GM19397 (cell line): ENCODE measurements around the gene CPEB1.
"Not testable (repeated sequence)": the region's sequence is repeated elsewhere in the genome, so short reads cannot be mapped to it uniquely, and the experiment has no call there.

Experiments used
- ATAC-seq: cut with Tn5 transposase; IDR thresholded peaks from one replicate; pipeline ENCODE4 v1.9.1; 2021; ENCODE audit warnings: mild to moderate bottlenecking, moderate library complexity; ENCODE audit not compliant: unreplicated experiment

Gene CPEB1

GRCh38 chr15:82548700-82549099 is 98.5 kb downstream of the CPEB1 start:
- no peak for ATAC-seq

GRCh38 chr15:82545478-82545877 is 101.7 kb downstream of the CPEB1 start:
- no peak for ATAC-seq

DNA sequence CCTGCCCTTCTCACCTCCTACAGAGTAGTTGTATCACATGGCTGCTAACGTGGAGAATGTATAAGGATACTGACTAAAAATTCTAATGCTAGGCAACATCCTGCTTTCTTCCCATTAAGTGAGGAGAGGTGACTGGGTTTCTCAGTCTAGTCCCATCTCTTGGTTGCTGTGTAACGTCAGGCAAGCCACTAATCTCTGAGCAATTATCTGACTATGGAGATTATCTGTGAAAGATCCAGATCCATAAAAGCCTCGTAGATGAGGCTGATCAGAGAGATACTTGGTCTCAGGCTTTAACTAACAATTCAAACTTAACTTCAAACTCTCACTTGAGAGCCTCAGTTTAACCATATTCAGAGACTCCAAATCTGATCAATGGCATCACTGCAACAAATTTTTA is 102.2 kb downstream of the CPEB1 start:
- ATAC-seq: no peak

DNA sequence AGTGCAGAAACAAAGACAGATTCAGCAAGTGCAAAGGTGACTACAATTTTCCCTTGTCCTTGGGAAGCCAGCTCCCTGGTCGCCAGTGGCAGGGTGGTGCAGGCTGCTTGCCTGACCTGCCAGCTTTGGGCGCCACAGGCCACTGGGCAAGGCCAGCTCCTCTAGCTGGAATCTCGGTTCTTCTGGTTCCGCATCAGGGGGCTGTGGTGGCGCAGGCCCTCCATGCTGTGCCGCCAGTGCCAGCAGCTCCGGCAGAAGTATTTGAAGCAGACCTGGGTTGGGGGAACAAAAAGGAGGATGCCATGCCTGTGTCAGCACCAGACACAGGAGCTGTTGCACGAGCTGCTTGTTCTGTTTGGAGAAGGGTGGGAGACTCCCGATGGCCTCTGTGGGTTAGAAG is 102.7 kb downstream of the CPEB1 start:
- no peak for ATAC-seq

GRCh38 chr15:82543160-82543559 is 104.0 kb downstream of the CPEB1 start:
- ATAC-seq: no peak

DNA sequence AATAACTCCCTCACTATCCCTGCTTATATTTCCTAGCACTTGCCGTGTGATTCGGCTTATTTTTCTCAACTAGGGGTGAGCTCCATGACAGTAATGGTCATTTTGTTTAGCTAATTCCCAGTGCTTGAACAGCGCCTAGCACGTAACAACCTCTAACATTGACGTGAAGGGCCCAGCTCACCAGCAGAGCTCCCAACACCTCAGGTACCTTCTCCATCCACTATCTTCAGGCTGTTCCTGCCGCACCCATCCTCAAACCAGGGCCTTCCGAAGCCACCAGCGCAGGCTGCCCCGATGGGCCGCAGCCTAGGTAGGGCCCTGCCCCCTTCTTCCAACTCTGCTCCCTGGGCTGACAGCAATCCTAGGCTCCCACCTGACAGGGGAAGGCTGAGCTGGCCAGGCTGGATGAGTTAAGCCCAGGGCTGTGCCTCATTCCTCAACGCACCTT is 106.2 kb downstream of the CPEB1 start:
- ATAC-seq: no peak

DNA sequence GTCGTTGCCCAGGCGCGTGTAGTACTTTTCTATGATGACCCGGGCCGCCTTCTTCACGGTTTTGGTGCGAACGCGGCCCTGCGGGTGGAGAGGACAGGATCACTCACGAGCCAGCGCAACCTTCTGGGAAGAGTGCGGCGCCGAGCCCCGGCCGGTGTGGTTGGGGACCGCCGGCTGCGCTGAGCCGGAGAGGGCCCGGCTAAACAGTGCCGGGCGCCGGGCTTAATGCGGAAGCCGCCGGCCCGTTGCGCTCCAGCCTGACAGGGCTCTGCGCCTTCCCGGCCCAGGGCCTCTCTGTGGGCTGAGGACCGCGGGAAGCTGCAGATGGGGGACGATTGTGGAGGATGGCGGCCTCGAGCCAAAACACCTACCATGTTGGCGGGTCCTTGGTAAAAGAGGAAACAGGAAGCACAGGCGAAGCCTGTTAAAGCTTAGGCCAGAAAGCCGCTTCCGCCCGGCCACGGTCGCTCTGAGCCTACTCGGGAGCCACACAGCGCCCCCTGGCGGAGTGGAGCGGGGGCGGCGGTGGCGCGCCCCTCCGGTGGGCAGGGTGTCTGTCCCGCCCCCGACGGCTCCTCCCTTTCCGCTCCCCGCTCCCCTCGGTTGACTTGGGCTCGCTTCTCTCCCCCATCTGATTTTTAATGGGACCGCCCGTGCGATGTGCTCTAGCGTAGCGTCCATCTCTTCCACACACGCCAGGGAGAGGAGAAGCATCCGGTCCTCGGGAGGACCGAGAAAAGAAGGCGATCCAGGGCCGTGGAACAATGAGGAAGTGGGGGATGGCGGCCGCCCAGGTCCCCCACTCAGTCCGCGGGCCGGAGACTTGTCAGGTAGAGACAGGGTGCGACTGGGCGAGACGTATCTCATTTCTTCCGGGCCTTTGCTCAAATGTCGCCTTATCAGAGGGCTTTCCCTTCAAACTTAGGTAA is 106.8 kb downstream of the CPEB1 start, which contains the start of gene RPS17:
Gene RPS17 (minus strand): TSS at position 403 of the 929 bp plus-strand sequence. CDS start 29 bp downstream, at position 374.
- ATAC-seq: peak; percentile 96

DNA sequence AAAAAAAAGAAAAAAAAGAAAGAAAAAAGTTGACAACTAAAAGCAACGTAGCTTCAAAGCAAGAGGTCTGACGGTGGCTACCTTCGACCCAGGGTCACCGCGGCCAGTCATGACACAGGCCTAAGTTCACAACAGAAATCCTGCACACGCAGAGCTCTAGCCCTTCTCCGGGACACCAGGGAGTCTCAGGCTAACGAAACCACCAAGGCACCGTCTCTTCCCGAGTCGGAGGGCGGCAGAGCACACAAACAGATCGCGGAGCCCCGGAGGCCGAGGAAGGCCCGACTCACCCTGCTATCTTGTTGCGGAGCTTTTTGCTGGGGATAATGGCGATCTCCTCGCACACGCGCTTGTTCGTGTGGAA is 107.5 kb downstream of the CPEB1 start:
- no peak for ATAC-seq

GRCh38 chr15:82538961-82539690 is 108.0 kb downstream of the CPEB1 start:
- no peak for ATAC-seq

- ATAC-seq: no peak
Measured at GRCh38 chr15:82537351-82537908, 109.7 kb downstream of the CPEB1 start.

- no peak for ATAC-seq
Measured at GRCh38 chr15:82536409-82537350, 110.5 kb downstream of the CPEB1 start.

GRCh38 chr15:82535566-82536408 is 111.4 kb downstream of the CPEB1 start:
- no peak for ATAC-seq

DNA sequence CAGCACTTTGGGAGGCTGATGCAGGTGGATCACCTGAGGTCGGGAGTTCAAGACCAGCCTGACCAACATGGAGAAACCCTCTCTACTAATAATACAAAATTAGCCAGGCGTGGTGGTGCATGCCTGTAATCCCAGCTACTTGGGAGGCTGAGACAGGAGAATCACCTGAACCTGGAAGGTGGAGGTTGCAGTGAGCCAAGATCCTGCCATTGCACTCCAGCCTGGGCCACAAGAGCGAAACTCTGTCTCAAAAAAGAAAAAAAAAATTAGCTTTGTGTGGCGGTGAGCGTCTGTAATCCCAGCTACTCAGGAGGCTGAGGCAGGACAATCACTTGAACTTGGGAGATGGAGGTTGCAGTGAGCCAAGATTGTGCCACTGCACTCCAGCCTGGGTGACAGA is 112.0 kb downstream of the CPEB1 start:
- not testable (repeated sequence) for ATAC-seq

DNA sequence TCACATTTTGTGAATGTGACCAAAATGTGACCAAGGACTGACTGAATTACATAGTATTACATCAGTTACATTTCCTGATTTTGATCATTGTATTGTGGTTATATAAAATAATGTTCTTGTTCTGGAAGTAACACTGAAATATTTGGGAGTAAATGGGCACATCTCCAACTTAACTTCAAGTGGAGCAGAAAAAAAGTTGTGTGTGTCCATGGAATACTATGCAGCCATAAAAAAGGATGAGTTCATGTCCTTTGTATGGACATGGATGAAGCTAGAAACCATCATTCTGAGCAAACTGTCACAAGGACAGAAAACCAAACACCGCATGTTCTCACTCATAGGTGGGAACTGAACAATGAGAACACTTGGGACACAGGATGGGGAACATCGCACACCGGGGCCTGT is 112.7 kb downstream of the CPEB1 start:
- ATAC-seq: not testable (repeated sequence)

- no peak for ATAC-seq
Measured at GRCh38 chr15:82533801-82534200, 113.4 kb downstream of the CPEB1 start.

DNA sequence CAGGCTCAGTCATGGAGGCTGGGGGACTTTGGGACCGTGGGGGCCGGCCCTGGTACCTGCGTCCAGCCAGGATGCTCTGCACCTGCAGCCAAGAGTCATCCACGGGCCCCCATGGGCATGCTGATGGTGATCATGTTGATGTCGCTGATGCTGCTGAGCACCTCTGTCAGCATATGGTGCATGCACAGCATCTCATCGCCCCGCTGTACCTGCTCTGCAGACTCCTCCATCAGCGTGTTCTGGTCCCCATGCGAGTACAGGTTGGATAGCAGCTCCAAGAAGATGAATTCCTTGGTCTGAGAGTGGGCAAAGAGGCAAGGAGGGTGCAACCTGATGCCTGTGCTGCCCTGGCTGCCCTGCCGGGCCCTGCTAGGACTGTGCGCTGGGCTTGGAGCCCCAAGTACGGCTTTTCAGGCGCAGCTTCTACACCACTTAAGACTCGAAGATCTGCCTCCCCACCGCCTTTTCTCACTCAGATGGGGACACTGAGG is 114.1 kb downstream of the CPEB1 start:
- no peak for ATAC-seq

DNA sequence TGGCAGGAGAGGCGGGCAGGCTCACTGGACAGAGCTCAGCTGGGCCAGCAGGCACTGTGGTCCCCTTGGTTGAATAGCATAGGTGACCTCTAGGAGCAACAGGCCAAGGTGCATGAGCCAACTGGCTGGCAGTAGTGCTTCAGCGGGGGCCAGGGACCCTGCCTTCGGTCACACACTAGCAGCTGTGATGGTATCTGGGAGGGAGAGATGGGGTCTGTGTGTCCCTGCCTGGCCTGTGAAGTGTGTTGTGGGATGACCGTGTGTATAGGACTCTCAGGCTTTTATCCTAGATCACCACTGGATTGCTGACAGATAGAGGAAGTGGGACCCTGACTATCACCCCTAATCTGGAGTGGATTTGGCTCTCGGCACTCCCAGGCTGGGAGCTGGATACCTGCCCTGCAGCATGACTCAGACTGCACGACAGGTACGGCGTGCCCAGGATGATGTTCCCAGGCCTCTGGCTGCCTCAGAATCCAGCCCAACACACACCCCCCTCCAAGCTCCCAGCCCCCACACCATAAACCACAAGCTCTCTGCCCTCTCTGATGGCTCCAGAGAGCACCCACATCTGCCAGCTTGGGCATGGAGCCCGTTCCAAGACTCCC is 114.7 kb downstream of the CPEB1 start:
- no peak for ATAC-seq

DNA sequence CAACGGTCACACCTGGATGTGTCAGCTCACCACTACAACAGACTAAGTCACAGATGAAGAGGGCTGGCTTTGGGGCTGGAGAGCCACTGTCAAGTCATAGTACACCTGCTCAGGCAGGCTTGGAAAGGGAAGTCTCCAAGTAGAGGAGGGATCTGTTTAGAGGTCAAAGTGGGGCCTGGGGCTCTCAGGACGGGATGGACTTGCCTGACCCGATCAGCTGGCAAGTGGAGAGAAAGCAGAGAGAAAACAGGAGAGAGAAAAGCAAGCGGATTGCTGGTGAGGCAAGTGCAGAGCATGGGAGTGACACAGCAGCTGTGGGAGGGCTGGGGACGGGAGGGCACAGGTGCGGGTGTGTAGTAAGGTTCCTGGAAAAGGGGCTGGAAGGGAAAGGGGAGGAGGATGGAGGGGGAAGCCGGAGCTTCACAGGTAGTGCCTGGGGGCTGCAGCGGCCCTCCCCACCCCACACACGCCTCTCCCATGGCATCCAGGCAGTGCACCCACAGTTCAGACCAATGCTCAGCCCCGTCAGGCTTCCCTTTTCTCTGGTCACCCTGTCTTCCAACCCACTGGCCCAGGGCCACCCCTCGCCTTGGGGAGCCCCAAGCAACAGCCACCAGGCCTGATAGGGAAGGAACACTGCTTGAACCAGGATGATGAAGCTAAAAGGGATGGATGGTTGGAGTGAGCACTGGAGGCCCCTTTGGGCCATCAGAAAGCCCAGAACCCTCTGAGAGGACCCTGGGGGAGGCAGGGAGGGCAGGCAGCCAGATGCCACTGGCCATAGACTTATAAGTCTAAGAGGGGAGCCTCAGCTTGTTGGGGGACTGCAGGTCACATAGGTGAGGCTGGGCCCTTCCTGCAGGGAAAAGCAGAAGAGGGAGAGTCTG is 115.4 kb downstream of the CPEB1 start:
- no peak for ATAC-seq
